ENCODE measurements around the gene ASIC1.

ASIC1 gene
- total RNA-seq: 0 to 0.39 (median 0.09) reads per million in 3 donors

DNA sequence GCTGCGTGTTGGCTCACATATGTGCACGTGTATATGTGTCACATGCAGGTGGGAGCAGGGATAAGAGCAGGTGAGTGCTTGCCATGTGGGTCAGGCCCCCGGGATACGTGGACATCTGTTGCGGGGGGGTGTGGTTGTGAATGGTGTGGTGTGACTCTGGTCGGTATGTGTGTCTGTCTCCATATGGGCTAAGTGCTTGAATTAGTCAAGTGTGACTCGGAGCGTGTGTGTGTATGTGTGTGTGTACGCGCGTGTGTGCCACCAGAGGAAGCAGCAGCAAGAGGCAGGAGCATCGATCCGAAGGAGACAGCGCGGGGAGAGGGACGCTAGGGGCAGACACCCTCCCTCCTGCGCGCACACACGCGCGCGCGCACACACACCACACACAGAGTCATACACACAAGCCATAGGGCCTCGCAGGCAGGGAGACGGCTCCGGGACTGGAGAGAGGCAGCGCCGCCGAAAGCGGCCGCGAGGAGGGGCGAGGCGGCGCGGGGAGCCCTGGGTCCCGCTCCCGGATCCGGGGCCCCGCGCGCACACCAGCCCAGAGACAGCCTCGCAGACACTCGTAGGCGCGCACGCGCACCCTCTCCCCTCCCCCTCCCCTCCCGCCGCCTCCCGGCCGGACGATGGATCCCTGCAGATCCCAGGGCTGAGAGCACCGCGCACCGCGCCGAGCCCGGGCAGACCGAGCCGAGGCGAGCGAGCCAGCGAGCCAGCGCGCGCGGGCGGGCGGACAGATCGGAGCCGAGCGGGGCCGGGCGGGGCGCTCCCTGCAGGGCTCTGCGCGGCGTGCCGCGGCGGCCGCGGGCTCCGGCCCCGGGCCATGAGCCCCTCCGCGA lies at the start of gene ASIC1:
Gene ASIC1 (plus strand): TSS at position 597 of the 842 bp plus-strand sequence. CDS start 1,171 bp downstream, outside the sequence.
- Histone ChIP-seq H3K9me3 (ENCODE audit: control insufficient read depth, low read length) (no peaks in the 10 kb centered on the region), H3K4me1 (ENCODE audit: control insufficient read depth, insufficient read depth, low read length, poor library complexity, severe bottlenecking) (peaks cover 18% of the 10 kb centered on the region), H3K27ac (ENCODE audit: insufficient read depth, low read length, poor library complexity, severe bottlenecking) (no peak within 1 kb of the TSS), H3K36me3 (ENCODE audit: control insufficient read depth, insufficient read depth, low read length) (no peaks in the 10 kb centered on the region), H3K27me3 (replicated peaks; ENCODE audit: control insufficient read depth, insufficient read depth, low read length, poor library complexity, severe bottlenecking) (peaks cover 26% of the 10 kb centered on the region), H3K4me3 (ENCODE audit: insufficient read depth, low read depth, low read length, poor library complexity, severe bottlenecking) (peak within 1 kb of the TSS; percentile 62)
- peak in 1 of 3 donors; percentile 12 for DNase-seq

DNA sequence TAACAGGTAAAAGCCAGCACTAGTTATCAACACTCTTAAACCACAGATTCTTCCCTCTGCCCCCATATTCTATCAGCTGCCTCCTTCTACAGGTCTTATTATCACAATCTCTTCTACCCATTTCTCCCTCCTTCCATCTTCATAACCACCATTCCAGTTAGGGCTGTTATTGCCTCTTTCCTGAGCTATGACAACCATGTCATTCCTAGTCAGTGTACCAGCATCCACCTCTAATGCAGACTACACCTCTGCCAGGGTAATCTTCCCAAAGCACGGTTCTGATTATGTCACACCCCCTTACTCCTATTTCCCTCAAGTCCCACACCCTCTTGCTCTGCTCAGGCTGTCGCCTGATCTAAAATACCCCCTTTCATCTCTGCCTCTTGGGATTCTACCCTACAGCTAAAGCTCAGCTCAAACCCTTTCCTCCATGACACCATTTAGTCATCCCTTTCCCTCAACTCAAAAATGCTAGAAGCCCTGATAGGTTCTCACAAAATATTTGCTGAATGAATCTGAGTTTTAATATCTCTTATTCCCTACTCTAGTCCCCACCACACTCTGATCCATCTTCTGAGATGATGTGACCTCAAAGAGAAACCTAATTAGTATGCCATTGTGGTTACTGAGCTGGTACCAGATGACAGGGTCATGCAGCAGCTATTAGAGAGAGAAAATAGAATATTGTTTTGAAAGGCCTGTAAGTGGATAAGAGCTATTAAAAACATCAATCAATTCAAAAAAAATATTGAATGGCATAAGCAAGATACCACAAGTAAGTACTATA lies 43.8 kb upstream of the ASIC1 start:
- DNase-seq: no peak
- H3K4me3 ChIP-seq (ENCODE audit: insufficient read depth, low read depth, low read length, poor library complexity, severe bottlenecking): no peak overlapping the region

DNA sequence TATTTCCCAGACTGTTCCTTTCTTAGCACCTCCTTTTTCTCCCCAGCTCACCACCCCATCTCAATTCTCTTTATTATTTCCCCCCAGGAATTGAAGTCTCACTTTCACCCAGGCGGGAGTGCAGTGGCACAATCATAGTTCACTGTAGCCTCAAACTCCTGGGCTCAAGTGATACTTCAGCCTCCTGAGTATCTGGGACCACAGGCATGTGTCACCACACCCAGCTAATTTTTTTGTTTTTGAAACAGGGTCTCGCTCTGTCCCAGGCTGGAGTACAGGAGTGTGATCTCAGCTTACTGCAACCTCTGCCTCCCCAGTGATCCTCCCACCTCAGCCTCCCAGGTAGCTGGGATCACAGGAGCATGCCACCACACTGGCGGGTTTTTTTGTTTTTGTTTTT lies 43.1 kb upstream of the ASIC1 start:
- Histone ChIP-seq H3K27ac (ENCODE audit: insufficient read depth, low read length, poor library complexity, severe bottlenecking) (no peak overlapping the region), H3K36me3 (ENCODE audit: control insufficient read depth, insufficient read depth, low read length) (peaks cover 3% of the 10 kb centered on the region), H3K9me3 (ENCODE audit: control insufficient read depth, low read length) (no peaks in the 10 kb centered on the region), H3K4me3 (ENCODE audit: insufficient read depth, low read depth, low read length, poor library complexity, severe bottlenecking) (no peak overlapping the region), H3K4me1 (ENCODE audit: control insufficient read depth, insufficient read depth, low read length, poor library complexity, severe bottlenecking) (no peaks in the 10 kb centered on the region), H3K27me3 (replicated peaks; ENCODE audit: control insufficient read depth, insufficient read depth, low read length, poor library complexity, severe bottlenecking) (no peaks in the 10 kb centered on the region)
- DNase-seq: no peak

More for the DNA sequence above, 43.8 kb upstream of the ASIC1 start:
- no peak overlapping the region for H3K27ac ChIP-seq (ENCODE audit: insufficient read depth, low read length, poor library complexity, severe bottlenecking)
- no peaks in the 10 kb centered on the region for H3K4me1 ChIP-seq (ENCODE audit: control insufficient read depth, insufficient read depth, low read length, poor library complexity, severe bottlenecking)
- no peaks in the 10 kb centered on the region for H3K9me3 ChIP-seq (ENCODE audit: control insufficient read depth, low read length)
- H3K27me3 ChIP-seq (replicated peaks; ENCODE audit: control insufficient read depth, insufficient read depth, low read length, poor library complexity, severe bottlenecking): no peaks in the 10 kb centered on the region
- peaks cover 3% of the 10 kb centered on the region for H3K36me3 ChIP-seq (ENCODE audit: control insufficient read depth, insufficient read depth, low read length)

DNA sequence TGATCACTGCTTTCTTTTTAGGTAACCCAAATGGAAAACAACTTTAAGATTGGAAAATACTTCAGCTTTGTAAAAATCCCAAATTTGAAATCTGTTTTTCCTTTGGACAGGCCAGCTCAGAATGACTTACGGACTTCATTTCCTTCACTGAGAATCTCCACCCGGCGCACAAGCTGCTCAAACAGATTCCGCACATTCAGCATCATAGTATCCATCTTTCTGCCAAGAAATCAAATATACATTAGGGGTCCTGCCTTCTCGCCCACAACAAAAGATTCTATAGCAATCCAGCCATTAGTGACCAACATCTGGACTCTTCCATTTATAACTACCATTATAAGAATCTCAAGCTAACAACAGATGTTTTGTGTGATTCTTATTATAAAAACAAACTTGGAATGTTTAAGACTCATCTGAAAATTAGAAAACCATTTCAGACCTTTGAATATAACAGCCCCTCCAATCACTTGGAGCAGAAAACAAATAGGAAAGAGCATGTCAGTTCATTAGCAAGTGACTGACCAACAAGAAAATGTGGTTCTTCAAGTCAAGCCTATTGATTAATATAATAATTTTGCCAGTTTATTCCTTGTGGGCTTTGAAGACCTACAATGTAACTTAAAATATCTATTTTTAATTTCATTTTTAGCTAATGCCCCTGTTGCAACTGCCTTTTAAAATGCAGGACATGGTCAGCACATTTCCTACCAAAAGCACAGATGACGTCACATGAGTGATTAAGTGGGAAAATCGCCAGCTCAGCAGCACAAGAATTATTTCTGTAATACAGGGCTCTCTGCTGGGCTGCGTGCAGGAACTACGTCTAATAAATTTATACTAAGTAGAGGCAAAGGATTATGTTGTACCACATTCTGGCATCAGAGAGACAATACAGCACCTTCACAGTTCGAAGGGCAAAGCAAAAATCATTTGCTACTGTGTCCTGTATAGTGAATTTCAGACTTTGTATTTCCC lies 40.6 kb upstream of the ASIC1 start:
- Histone ChIP-seq H3K27ac (ENCODE audit: insufficient read depth, low read length, poor library complexity, severe bottlenecking) (no peak overlapping the region), H3K36me3 (ENCODE audit: control insufficient read depth, insufficient read depth, low read length) (peaks cover 3% of the 10 kb centered on the region), H3K4me1 (ENCODE audit: control insufficient read depth, insufficient read depth, low read length, poor library complexity, severe bottlenecking) (no peaks in the 10 kb centered on the region), H3K9me3 (ENCODE audit: control insufficient read depth, low read length) (no peaks in the 10 kb centered on the region), H3K4me3 (ENCODE audit: insufficient read depth, low read depth, low read length, poor library complexity, severe bottlenecking) (no peak overlapping the region), H3K27me3 (replicated peaks; ENCODE audit: control insufficient read depth, insufficient read depth, low read length, poor library complexity, severe bottlenecking) (no peaks in the 10 kb centered on the region)
- DNase-seq: no peak

DNA sequence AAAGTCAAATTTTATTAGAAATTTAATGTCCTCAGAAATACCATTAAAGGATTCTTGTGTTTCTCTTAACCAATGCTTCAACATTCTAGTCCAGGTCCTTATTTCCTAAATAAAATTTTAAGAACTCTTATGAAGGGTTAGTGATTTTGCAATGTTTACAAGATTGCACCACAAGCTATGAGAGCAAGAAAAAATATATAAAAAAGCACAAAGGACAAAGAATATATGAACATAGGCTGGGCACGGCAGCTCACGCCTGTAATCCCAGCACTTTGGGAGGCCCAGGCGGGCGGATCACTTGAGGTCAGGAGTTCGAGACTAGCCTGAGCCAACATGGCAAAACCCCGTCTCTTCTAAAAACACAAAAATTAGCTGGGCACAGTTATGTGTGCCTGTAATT lies 39.8 kb upstream of the ASIC1 start:
- Histone ChIP-seq H3K9me3 (ENCODE audit: control insufficient read depth, low read length) (no peaks in the 10 kb centered on the region), H3K36me3 (ENCODE audit: control insufficient read depth, insufficient read depth, low read length) (peaks cover 3% of the 10 kb centered on the region), H3K27me3 (replicated peaks; ENCODE audit: control insufficient read depth, insufficient read depth, low read length, poor library complexity, severe bottlenecking) (no peaks in the 10 kb centered on the region), H3K27ac (ENCODE audit: insufficient read depth, low read length, poor library complexity, severe bottlenecking) (no peak overlapping the region), H3K4me3 (ENCODE audit: insufficient read depth, low read depth, low read length, poor library complexity, severe bottlenecking) (no peak overlapping the region), H3K4me1 (ENCODE audit: control insufficient read depth, insufficient read depth, low read length, poor library complexity, severe bottlenecking) (no peaks in the 10 kb centered on the region)
- DNase-seq: no peak

DNA sequence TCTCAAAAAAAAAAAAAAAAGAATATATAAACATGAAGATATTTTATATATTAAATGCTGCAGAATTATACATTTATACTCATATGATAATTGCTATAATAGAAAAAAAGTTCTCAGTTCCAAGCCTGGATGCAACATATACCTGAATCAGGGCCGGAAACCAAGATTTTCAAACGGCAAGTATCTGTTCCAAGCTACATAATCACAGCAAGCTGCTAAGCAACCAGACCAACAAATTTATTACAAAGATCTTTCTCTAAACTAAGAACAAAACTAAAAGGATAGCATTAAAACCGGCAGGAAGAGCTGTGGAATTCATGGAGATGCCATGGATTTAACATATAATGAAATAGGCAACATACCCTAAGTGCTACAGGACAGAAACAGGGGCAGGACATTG lies 39.2 kb upstream of the ASIC1 start:
- DNase-seq: no peak
- H3K4me3 ChIP-seq (ENCODE audit: insufficient read depth, low read depth, low read length, poor library complexity, severe bottlenecking): no peak overlapping the region
- H3K27ac ChIP-seq (ENCODE audit: insufficient read depth, low read length, poor library complexity, severe bottlenecking): no peak overlapping the region
- peaks cover 3% of the 10 kb centered on the region for H3K36me3 ChIP-seq (ENCODE audit: control insufficient read depth, insufficient read depth, low read length)
- no peaks in the 10 kb centered on the region for H3K27me3 ChIP-seq (replicated peaks; ENCODE audit: control insufficient read depth, insufficient read depth, low read length, poor library complexity, severe bottlenecking)
- no peaks in the 10 kb centered on the region for H3K4me1 ChIP-seq (ENCODE audit: control insufficient read depth, insufficient read depth, low read length, poor library complexity, severe bottlenecking)
- no peaks in the 10 kb centered on the region for H3K9me3 ChIP-seq (ENCODE audit: control insufficient read depth, low read length)

DNA sequence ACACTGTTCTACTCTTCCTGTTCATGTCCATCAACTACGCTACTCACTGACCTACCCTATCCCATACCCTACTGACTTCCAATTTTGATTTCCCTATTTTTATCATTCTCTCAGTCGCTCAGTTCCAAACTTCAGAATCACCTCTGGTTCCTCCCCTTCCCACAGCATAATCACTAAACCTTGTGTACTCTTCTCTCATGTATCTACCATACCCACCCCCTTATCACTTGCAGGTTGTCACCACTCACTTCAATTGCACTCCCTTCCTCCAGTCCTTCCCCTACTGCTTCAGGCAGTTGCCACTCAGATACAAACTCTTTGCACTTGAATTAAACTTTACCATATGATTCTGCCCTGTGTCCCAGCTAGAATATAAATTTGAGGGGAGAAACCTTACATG lies 38.4 kb upstream of the ASIC1 start:
- Histone ChIP-seq H3K27me3 (replicated peaks; ENCODE audit: control insufficient read depth, insufficient read depth, low read length, poor library complexity, severe bottlenecking) (no peaks in the 10 kb centered on the region), H3K9me3 (ENCODE audit: control insufficient read depth, low read length) (no peaks in the 10 kb centered on the region), H3K4me3 (ENCODE audit: insufficient read depth, low read depth, low read length, poor library complexity, severe bottlenecking) (no peak overlapping the region), H3K36me3 (ENCODE audit: control insufficient read depth, insufficient read depth, low read length) (peaks cover under 1% of the 10 kb centered on the region), H3K4me1 (ENCODE audit: control insufficient read depth, insufficient read depth, low read length, poor library complexity, severe bottlenecking) (no peaks in the 10 kb centered on the region), H3K27ac (ENCODE audit: insufficient read depth, low read length, poor library complexity, severe bottlenecking) (no peak overlapping the region)
- no peak for DNase-seq

DNA sequence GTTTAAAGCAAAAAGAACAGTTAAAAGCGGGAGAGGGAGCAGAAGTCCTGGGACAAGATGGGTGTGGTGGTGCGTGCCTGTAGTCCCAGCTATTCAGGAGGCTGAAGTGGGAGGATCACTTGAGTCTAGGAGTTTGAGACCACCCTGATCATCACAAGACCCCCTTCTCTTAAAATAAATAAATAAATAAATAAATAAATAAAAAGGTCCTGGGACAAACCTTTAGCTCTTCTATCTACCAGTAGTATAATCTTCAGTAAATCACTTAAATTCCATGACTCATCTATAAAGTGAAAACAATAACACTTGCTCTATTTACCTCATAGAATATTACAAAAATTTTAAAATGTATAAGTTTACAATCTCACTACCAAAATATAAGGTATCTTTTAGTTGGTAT lies 37.9 kb upstream of the ASIC1 start:
- no peak for DNase-seq
- Histone ChIP-seq H3K9me3 (ENCODE audit: control insufficient read depth, low read length) (no peaks in the 10 kb centered on the region), H3K36me3 (ENCODE audit: control insufficient read depth, insufficient read depth, low read length) (no peaks in the 10 kb centered on the region), H3K27ac (ENCODE audit: insufficient read depth, low read length, poor library complexity, severe bottlenecking) (no peak overlapping the region), H3K27me3 (replicated peaks; ENCODE audit: control insufficient read depth, insufficient read depth, low read length, poor library complexity, severe bottlenecking) (no peaks in the 10 kb centered on the region), H3K4me3 (ENCODE audit: insufficient read depth, low read depth, low read length, poor library complexity, severe bottlenecking) (no peak overlapping the region), H3K4me1 (ENCODE audit: control insufficient read depth, insufficient read depth, low read length, poor library complexity, severe bottlenecking) (peaks cover 3% of the 10 kb centered on the region)

DNA sequence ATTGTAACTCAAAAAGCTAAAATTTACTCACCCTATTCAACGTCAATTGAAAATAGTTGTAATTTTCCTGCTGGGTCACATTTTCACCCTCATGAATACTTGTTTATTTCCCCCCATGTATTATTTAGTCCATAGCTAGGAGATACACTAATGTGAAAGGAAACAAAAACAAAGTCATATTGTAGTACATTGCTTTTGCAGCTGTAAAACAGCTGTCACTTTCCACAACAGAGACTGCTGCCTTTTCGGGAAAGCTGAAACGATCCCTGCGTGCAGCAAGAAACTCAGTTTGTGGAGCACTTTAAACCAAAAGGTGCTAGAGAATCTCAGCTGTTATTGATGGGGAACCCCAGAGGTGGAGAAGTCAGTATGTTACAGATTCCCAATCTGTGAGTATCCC lies 36.4 kb upstream of the ASIC1 start:
- Histone ChIP-seq H3K27me3 (replicated peaks; ENCODE audit: control insufficient read depth, insufficient read depth, low read length, poor library complexity, severe bottlenecking) (no peaks in the 10 kb centered on the region), H3K4me1 (ENCODE audit: control insufficient read depth, insufficient read depth, low read length, poor library complexity, severe bottlenecking) (peaks cover 5% of the 10 kb centered on the region), H3K27ac (ENCODE audit: insufficient read depth, low read length, poor library complexity, severe bottlenecking) (no peak overlapping the region)

More for the DNA sequence above, 36.4 kb upstream of the ASIC1 start:
- DNase-seq: no peak
- no peaks in the 10 kb centered on the region for H3K36me3 ChIP-seq (ENCODE audit: control insufficient read depth, insufficient read depth, low read length)
- no peaks in the 10 kb centered on the region for H3K9me3 ChIP-seq (ENCODE audit: control insufficient read depth, low read length)
- H3K4me3 ChIP-seq (ENCODE audit: insufficient read depth, low read depth, low read length, poor library complexity, severe bottlenecking): no peak overlapping the region

Data from effector memory CD4-positive, alpha-beta T cell (primary cell).